ENCODE measurements around the gene MED8.
"Not testable (repeated sequence)": the region's sequence is repeated elsewhere in the genome, so short reads cannot be mapped to it uniquely, and the experiment has no call there.

MED8 gene

GRCh38 chr1:43422995-43423671 lies 33.5 kb upstream of the MED8 start:
- no peak for DNase-seq (ENCODE audit: low spot score)

- no peak for DNase-seq (ENCODE audit: low spot score)
These were observed 32.6 kb upstream of the MED8 start for GRCh38 chr1:43421976-43422750.

GRCh38 chr1:43421396-43421795 lies 31.8 kb upstream of the MED8 start:
- no peak for DNase-seq (ENCODE audit: low spot score)

GRCh38 chr1:43420874-43421273 lies 31.3 kb upstream of the MED8 start:
- no peak for DNase-seq (ENCODE audit: low spot score)

GRCh38 chr1:43419627-43420425 lies 30.2 kb upstream of the MED8 start:
- DNase-seq (ENCODE audit: low spot score) = no peak

GRCh38 chr1:43418858-43419257 lies 29.3 kb upstream of the MED8 start:
- DNase-seq (ENCODE audit: low spot score) = no peak

GRCh38 chr1:43415901-43416300 lies 26.3 kb upstream of the MED8 start:
- DNase-seq (ENCODE audit: low spot score) = no peak

- peak; percentile 61 for DNase-seq (ENCODE audit: low spot score)
These were observed 25.1 kb upstream of the MED8 start for GRCh38 chr1:43414634-43415223.

GRCh38 chr1:43413426-43413825 lies 23.8 kb upstream of the MED8 start:
- not testable (repeated sequence) for DNase-seq (ENCODE audit: low spot score)

- no peak for DNase-seq (ENCODE audit: low spot score)
These were observed 21.0 kb upstream of the MED8 start for GRCh38 chr1:43410571-43410970.

- no peak for DNase-seq (ENCODE audit: low spot score)
These were observed 16.3 kb upstream of the MED8 start for GRCh38 chr1:43405876-43406234.

GRCh38 chr1:43405219-43405875 lies 15.7 kb upstream of the MED8 start:
- DNase-seq (ENCODE audit: low spot score) = no peak

GRCh38 chr1:43404353-43404752 lies 14.8 kb upstream of the MED8 start:
- no peak for DNase-seq (ENCODE audit: low spot score)

GRCh38 chr1:43402089-43402865 lies 12.7 kb upstream of the MED8 start:
- DNase-seq (ENCODE audit: low spot score) = no peak

GRCh38 chr1:43400441-43400840 lies 10.8 kb upstream of the MED8 start:
- DNase-seq (ENCODE audit: low spot score) = not testable (repeated sequence)

GRCh38 chr1:43398227-43398626 lies 8.6 kb upstream of the MED8 start:
- DNase-seq (ENCODE audit: low spot score) = no peak

- no peak for DNase-seq (ENCODE audit: low spot score)
These were observed 6.5 kb upstream of the MED8 start for GRCh38 chr1:43396059-43396458.

GRCh38 chr1:43395523-43395922 lies 5.9 kb upstream of the MED8 start:
- no peak for DNase-seq (ENCODE audit: low spot score)

GRCh38 chr1:43392702-43393101 lies 3.1 kb upstream of the MED8 start:
- DNase-seq (ENCODE audit: low spot score) = no peak

- DNase-seq (ENCODE audit: low spot score) = no peak
These were observed 987 bp downstream of the MED8 start for GRCh38 chr1:43388613-43389012.
